Left renal pelvis (tissue), 4 donors: ENCODE data around the gene DRD1. TPM values are rescaled to one million over a fixed set of nuclear protein-coding genes. Genes with fewer than 3 reads are reported as not detected.

Source experiments
- DNase-seq, 4 donors: peaks; one replicate each; pipeline ENCODE4 v3.0.0-alpha.2; 2013; ENCODE audit warnings: low read depth in 4 of 4, low spot score in 3 of 4
- polyA plus RNA-seq, 4 donors: library from polyadenylated mRNA; unstranded; fragments of 120-200 nt; gene quantifications; one replicate each; pipeline ENCODE4 v1.2.1, GENCODE V29; 2013; ENCODE audit not compliant: insufficient read length in 4 of 4

DRD1 gene
- under 1 TPM in 1 of 4 donors, not detected in 3; 0.06 TPM for polyA plus RNA-seq

GRCh38 chr5:175444060-175444904 lies at the start of gene DRD1:
Gene DRD1 (minus strand): TSS chr5:175444182. CDS start chr5:175443099, 1,083 bp downstream.
- no peak for DNase-seq

DNA sequence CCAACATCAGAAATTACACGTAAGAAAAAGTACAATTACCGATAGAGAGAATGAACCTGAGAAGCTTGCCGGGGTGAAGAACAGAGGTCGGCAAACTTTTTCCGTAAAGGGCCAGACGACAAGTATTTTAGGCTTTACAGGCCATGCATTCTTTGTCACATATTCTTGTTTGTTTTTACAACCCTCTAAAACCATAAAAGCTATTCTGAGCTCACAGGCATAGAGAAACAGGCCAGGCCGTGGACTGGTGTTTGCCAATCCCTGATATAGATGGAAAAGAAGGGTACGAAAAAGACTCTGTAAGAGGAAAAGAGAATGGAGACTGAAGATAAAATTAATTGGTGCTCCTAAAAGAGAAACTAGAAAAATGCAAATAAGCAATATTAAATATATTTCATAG lies 49.7 kb upstream of the DRD1 start:
- DNase-seq, result no peak

DNA sequence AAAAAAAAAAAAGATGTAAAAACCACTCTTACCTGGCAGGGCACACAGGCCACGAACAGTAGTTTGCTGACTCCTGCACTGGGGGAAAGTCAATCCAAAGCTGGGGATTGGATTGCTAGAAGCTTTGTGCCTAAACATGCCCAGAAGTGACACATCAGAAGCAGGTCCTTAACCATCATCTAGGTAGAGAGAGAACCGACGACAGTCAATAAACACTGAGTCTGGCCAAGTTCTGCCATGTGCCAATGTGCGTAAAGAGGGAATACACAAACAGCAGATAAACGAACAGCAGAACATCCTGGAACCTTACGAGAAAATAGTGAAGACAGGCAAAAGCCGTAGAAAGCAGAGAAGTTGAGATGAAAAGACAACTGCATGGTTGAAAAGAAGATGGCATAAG lies 49.3 kb upstream of the DRD1 start:
- no peak for DNase-seq

DNA sequence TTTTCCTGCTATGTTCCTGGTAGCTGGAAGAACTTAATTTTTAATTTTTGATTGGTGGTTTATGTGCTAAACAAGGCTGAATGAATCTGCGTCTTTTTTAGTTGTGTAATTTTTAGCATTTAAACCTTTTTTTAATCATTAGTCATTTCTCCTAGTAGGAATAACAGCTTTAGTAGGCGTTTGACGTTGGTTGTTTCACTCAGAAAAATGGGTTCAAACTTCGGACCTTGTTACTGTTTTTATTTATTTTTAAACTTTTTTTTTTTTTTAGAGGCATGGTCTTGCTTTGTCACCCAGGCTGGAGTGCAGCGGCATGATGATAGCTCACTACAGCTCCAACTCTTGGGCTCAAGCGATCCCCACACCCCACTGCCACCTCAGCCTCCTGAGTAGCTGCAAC lies 47.2 kb upstream of the DRD1 start:
- no peak for DNase-seq

DNA sequence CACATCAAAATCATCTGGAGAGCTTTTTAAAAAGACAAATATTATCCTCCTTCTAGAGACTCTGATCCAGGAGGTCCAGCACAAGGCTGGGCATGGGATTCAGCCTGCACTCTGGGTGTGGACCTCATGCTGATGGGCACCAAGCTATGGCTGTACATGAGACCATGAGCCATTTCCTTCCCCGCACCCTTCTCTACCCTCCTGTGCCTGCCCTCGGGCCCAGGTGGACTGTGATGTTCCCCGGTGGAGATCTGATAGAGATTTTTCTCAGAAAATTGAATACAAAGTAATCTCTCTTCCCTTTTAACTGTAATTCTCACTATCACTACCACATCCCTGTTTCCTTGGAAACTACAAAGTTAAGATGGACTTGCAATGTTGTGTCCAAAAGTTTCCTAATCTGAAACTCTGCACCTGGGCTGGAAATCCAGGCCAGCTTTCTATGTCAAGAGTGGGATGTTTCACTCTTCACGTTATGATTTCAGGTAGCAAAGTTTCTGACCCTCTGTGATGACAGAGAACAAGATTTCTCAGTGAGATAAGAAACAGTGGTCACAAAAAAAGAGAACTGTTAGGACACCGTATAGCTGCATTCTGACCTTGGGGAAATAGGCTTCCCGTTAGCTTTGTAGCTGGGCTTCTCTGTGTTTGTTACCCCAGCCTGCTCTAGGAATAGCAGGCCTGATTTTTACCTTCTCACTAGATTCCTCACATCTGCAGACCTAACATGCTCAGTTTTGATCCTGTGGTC lies 45.9 kb upstream of the DRD1 start:
- no peak for DNase-seq

- DNase-seq, result no peak
Measured at GRCh38 chr5:175487514-175488222, 43.7 kb upstream of the DRD1 start.

DNA sequence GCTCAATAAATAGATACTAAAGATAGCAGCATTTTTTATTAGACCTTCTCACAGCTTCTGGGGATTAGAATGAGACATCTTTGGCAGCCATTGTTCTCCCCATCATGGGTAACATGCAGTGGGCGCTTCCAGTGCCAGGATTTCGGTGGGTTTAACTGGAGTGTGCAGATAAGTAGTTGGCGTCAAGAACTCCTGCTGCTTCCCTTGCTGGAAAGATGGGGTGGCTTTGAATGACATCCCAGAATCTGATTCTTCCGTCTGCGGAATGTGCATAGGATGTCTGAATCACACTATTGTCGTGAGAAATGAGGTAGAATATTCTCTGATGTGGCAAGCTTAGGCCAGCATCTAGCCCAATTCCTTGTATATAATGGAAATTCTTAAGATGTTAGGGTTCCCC lies 41.6 kb upstream of the DRD1 start:
- DNase-seq, result no peak

DNA sequence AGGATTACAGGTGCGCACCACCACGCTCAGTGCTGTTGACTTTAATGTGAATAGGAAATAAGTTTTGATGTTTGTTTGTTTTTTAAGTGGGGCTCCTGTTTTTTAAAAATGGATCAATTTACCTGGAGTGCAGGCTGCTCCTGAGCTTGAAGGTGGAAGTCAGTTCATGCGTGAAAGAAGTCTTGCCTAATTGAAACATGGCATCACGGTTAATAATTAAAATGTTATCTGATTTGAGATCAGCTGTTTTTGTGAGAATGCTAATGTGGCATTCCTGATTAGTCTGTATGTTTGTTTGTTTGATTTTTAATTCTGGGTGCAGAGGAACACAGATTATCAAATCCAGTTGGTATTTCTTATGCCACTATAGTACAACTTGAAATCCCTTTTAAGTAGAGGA lies 40.8 kb upstream of the DRD1 start:
- DNase-seq, result no peak

DNA sequence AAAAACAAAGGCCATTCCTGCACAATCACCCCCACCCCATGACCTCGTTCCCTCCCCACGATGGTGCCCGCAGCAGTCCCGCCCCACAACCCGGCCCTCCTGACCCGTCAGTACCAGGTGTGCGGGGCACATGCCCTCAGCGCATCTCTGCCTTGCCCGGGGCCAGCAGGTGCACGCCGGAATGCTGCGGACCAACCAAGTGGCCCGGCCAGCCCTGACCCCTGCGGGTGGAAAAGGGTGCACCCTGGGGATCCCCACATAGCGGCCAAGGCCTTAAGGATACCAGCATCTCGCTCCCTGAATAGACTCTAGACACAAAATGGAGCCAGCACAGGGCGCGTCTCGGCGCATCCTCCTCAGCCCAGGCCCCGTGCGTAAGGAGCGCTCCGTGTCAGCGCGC lies 40.3 kb upstream of the DRD1 start:
- DNase-seq, result no peak

DNA sequence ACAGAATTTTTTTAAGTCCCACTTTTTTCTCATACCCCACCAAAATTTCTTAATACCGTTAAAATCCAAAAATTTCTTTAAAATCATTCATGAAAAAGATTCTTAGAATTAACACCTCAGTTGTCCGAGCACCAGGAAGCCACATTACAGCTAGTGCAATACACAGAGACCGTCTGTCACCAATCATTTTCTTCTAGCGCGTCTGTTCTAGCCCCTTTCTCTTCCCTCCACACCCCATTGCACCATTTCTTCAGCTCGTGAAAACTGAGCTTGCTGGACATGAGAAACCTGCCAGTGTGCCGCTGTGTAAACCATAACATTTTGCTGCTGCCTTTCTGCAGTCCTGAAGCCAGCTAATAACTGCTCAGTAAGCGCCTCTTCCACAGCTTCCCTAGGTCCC lies 39.4 kb upstream of the DRD1 start:
- no peak for DNase-seq

DNA sequence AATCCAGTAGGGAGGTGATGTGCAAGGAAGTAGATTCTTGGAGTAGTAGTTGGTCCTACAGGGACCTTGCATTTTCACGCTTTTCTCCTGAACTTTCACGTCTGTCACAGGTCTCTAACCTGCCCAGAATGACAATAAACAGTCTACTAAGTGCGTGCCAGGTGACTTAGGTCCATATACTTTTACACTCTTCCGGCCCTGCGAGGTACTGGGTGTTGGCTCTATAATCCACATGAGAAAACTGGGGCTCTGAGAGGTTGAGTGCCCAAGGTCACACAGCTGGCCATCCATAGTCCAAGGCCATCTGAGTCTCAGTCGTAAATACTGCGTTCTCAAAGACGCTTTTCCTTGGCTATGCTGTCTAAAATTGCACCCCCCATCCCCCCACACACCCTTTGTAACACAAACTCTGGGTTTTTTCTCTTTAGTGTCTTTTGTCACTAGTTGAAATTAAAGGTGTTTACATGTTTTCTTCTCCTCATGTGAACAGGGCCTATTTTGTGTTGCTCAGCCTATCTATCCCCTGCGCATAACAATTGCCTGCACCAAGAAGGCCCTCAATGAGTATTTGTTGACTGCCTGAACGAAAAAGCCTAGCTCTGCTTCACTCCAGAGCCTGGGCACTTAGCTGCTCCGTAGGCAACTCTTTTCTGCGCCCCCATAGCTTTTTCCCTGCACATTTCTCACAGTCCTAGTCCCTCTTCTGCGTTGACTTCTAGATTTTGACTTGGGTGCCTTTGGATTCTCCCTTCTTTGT lies 35.3 kb upstream of the DRD1 start:
- no peak for DNase-seq

- peak; percentile 62 to 73 (median 68) for DNase-seq
Measured at GRCh38 chr5:175478384-175479124, 34.6 kb upstream of the DRD1 start, which contains the start of gene SFXN1. Gene SFXN1 (plus strand): TSS chr5:175478560. CDS start chr5:175492104, 13,544 bp downstream.

DNA sequence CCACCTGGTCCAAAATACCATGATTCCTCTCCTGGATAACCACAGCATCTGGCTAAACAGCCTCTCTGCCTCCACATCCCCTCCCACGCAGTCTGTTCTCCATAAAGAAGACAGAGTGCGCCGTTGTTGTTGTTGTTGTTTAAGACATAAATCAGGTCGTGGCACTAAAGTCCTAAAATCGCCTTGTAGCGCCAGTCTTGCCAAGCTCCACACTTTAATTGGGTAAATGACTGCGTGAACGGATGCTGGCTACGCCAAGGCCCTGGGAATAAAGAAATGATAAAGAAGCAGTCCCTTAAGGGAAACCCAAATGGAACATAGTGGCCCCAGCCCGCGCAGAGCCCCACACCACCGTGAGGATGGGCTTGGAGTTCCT lies 34.0 kb upstream of the DRD1 start:
- DNase-seq, result peak in 2 of 4 donors; percentile 25 to 35

- no peak for DNase-seq
Measured at GRCh38 chr5:175477440-175477839, 33.5 kb upstream of the DRD1 start.

- no peak for DNase-seq
Measured at GRCh38 chr5:175475248-175475647, 31.3 kb upstream of the DRD1 start.

- DNase-seq, result no peak
Measured at GRCh38 chr5:175472378-175472777, 28.4 kb upstream of the DRD1 start.

- DNase-seq, result no peak
Measured at GRCh38 chr5:175471628-175472027, 27.6 kb upstream of the DRD1 start.

- no peak for DNase-seq
Measured at GRCh38 chr5:175471196-175471595, 27.2 kb upstream of the DRD1 start.

DNA sequence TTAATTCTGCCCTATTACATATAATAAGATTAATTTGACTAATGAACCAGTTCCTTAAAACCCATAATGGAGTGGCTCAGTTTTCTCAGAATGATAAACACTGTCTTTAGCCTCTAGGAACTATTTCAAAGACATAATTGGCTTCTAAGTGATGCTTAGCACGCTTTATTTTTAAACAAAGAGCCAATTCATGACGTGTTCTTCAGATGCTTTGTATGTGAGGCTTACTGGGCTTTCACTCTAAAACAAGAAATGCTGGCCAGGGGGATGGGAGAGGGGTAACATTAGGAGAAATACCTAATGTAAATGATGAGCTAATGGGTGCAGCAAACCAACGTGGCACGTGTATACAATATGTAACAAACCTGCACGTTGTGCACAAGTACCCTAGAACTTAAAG lies 26.8 kb upstream of the DRD1 start:
- no peak for DNase-seq

DNA sequence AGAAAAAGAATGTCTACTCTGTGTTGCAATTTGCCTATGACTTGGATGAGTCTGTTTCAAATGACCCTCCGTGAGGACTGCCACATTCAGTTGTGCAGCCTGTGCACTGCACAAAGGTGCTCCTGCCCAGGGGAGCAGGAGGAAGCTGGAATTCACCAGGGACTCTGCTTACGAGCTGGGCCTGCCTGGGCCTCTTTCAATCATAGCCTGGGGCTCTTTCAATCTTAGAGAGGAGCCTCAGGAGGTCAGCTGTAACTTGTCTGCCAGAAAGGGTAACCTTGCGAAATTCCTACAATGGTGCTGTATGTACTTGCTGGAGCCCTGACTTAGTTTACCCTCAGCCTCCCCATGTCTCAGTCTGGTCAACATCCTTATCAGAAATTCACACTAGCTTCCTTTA lies 25.9 kb upstream of the DRD1 start:
- DNase-seq, result no peak
